HUDEP-2 (cell line): ENCODE results near the gene WDR46.
A peak's percentile ranks its signal among the peaks of the same experiment; 100 is the strongest.

Source experiments
- DNase-seq, 76 experiments: peaks; one replicate each; lab custom pipeline; 2025; ENCODE audit not compliant: unreplicated experiment in 76 of 76; lab: John Stamatoyannopoulos, UW

The WDR46 gene, protein sequence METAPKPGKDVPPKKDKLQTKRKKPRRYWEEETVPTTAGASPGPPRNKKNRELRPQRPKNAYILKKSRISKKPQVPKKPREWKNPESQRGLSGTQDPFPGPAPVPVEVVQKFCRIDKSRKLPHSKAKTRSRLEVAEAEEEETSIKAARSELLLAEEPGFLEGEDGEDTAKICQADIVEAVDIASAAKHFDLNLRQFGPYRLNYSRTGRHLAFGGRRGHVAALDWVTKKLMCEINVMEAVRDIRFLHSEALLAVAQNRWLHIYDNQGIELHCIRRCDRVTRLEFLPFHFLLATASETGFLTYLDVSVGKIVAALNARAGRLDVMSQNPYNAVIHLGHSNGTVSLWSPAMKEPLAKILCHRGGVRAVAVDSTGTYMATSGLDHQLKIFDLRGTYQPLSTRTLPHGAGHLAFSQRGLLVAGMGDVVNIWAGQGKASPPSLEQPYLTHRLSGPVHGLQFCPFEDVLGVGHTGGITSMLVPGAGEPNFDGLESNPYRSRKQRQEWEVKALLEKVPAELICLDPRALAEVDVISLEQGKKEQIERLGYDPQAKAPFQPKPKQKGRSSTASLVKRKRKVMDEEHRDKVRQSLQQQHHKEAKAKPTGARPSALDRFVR

DNA sequence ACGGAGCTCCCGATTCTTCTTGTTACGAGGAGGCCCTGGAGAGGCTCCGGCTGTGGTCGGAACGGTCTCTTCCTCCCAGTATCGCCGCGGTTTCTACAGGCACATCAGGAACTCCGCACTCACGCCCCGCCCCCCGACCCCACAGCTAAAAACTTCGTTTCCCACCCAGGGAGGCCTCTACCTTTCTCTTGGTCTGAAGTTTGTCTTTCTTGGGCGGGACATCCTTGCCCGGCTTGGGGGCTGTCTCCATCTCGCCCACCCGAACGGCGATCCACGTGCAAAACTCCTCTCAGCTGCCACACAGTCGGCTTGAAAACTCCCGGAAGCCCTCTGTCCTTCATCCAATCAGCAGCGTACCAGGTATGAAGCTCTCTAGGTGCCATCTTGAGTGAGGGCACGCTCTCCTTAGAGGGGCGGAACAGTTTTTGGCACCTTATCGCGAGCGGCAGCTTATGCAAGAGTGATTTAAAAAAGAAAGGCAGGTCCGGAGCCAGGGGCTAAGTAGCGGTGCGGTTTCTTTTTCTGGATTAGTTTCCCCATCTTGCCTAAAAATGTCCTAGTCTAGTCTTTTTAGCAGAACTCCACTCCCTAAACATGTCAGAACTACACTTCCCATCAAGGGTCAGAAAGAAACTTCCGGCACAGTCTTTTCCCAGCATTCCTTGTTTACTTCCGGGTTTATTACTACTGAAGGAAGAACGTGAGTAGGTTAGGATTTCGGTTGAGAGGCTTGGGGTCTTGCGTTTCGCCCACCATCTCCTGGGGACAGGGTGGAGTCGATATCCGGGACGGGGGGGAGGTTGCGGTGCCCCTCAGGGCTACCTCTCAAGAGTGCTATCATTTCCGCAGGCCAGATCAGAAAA lies at the start of gene WDR46, which contains the start of gene PFDN6:
WDR46 (minus strand) TSS at position 319 of the 863 bp plus-strand sequence; CDS start at position 250, 69 bp downstream.
PFDN6 (plus strand) TSS at position 681 of the 863 bp plus-strand sequence. CDS start 256 bp downstream, outside the sequence.
- DNase-seq, result peak in 73 of 76 experiments; percentile 55 to 96 (median 82)

DNA sequence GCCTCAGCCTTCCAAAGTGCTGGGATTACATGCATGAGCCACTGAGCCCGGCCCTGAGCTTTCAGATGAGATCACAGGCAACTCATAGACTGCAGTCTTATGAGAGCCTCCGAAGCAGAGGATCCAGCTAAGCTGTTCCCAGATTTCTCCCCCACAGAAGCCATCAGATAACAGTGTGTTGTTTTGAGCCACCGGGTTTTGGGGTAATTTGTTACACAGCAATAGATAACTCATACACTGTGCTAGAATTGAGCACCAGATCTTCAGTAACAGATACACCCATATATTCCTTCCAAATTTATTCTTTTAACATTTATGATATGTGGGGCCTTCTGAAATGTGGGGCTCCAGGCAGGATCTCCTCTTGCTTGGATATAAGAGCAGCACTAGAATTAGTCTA lies 47.5 kb upstream of the WDR46 start:
- no peak for DNase-seq

DNA sequence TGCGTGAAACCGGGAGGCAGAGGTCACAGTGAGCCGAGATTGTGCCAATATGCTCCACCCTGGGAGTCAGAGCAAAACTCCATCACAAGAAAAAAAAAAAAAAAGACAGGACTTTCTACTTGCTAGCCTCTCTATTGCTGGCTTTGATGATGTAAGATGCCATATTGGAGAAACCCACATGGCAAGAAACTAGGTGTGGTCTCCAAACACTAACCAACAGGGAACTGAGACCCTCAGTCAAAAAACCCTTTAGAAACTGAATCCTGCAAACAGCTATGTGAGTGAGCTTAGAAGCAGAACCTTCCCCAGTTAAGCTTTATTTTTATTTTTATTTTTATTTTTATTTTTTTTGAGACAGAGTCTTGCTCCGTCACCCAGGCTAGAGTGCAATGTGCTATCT lies 46.9 kb upstream of the WDR46 start:
- DNase-seq, result no peak

DNA sequence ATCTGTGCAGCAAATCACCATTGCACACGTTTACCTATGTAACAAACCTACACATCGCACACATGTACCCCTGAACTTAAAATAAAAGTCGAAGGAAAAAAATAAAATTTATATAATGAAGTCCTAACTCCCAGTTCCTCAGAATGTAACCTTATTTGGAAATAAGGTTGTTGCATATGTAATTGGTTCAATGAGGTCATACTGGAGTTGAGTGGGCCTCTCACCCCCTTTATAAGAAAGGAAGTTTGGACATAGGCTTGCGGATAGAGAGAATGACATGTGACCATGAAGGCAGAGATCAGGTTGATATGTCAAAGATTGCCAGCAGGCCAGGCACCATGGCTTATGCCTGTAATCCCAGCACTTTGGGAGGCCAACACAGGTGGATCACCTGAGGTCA lies 44.6 kb upstream of the WDR46 start:
- DNase-seq, result no peak

DNA sequence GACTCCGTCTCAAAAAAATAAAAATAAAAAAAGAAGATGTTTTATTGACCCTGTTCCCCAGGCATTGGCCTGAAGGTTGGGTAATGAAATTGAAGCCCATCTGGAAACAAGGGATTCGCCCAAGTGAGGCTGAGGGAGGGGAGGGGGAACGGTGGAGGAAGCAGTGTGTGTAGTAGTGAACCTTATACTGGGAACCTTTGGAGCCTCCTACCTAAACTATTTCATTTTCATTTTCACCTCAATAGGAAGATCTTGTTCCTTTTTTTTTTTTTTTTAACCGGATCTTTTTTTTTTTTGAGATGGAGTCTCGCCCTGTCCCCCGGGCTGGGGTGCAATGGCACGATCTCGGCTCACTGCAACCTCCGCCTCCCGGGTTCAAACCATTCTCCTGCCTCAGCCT lies 41.7 kb upstream of the WDR46 start:
- no peak for DNase-seq

DNA sequence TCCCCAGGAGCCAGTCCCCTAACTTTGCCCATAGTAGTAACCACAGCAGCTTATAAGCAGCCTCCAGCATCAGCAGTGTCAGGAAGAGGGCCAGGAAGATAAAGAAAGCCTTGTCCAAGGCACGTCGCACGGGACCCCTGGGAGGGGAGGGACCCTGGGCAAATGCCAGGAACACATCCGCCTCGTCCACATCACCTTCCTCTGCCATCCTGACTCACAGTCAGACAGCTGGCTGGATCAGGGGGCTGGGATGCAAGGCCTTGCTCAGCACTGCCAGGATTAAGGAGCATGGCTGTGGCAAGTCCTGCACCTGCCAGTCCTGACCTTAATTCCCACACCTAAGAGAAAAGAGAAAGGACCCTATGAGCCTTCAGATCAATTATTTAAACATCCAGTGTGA lies 40.0 kb upstream of the WDR46 start:
- DNase-seq, result no peak

DNA sequence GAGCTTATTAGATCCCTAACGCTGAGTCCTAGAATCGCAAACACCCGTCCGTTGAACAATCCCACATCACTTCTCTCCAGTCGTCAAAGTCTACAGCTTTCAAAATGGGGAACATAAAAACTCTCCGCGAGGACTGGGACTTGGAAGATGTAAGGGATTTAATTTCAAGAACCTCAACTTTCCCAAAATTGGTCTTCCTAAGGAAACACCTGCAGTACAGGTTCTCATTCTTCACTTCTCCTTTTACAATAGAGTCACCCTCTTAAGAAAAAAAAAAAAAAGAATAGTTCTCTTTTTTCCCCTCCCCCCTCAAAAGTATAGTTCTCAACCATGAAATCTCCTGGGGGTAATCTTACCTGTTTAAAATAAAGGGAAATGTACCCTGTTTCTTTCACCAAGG lies 35.1 kb upstream of the WDR46 start:
- DNase-seq, result no peak

DNA sequence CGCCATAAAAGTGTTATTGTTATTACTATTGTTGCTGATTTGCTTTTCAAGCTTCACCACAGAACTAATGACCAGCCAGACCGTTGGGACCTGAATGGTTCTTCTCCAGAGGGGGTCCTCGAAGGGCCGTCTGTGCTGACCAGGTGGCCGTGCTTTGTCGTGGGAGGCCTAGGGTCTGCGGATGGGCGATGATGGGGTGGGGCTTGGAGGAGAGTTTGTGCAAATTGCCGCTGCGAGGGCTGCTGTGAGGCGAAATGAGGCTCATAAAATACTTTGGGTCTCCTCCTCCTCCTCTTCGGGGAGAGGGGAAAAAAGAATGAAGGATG lies 34.5 kb upstream of the WDR46 start:
- DNase-seq, result no peak

DNA sequence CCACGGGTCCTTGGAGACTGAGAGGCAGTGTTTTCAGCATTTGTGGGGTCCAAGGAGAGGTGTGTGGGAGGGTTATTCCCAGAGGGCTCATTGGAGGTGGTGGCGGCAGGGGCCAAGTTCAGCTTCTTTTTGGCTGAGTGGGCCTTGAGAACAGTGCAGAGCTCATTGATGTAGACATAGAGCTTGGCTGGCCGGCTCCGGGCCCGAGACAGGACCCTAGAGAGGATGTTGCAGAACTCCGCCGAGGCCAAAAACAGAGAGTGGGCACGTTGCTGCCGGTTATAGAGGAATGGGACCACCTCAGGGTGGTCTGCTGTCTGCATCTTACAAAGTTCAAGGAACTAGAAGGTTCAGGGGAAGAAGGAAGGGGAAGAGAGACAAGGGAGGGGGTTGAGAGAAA lies 32.2 kb upstream of the WDR46 start:
- DNase-seq, result no peak

DNA sequence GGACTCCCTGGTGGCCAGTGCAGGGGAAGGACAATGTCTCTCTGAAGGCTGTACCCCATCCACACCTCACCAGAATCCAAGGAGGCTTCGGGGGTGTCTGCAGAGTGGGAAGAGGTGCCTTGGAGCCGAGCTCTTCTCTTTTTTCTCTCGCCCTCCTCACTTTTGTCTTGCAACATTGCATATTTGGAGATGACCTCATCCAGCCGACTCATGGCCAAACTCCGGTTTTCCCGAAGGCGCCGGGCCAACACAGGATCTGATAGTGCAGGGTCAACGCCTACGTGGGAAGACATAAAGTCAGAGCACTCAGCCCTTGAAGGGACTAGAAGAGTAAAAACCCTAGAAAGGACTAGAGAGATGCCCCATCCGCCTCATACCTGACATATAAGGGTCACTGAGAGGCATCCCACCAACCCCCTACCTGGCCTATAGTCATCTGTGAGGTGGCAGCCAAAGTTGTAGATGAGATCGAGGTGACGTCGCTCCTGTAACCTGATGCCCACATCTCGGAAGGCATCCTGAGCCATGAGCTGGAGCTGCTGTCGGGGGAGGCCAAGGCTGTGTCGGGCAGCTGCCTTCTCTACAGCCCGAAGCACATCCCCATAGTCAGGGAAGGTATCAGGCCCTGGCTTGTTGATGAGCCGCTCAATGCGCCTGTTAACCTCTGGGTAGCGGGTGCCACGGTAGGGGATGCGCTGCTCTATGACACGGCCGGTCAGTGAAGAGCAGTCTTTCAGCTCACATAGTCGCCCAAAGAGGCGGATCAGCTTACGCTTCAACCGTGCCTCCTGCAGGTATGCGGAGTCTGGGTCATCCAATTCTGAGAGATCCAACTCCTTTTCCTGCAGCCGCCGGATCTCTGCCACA lies 31.5 kb upstream of the WDR46 start:
- peak in 1 of 76 experiments; percentile 30 for DNase-seq

DNA sequence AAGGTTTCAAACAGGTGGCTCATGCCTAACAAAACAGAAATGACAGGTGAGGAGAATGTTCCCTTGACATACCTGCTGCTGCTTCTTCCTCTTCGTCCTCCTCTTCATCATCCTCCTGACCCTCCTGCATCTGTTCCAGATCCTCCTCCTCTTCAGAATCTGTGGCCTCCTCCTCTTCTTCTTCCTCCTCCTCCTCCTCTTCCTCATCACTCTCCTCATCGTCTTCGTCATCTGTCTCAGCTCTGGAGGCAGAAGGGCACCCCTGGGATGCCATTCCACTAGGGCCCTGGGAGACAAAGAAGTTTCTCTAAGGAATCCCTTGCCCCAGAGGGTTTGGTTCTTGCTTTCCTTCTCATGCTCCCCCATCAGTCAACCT lies 30.9 kb upstream of the WDR46 start:
- DNase-seq, result no peak

DNA sequence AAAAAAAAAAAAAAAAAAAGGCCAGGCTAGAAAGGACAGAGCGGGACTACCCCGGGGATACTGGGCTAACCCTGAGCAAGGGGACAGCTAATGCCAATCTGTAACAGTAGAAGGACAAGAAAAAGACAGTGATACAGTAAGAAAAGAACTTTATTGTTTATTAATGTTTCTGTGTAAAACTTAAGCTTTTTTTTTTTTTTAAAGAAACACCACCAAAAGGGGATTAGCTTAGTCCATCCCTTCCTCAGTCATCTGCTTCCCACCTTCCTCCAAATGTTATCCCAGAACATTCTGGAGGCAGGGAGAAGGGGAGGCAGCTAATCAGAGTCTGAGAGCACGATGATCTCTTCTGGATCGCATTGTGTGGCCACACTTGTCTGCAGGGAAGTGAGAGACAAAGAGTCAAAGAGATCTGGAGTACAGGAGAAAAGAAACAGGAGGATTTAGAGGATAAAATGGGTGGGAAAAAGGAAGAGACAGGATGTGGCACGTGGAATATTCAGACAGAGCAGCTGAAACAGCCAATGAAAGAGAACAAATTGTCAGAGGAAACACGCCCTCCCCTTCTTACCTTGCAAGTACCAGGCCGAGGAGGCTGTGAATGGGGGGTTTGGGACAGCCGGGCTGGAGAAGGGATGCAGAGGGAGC lies 29.5 kb upstream of the WDR46 start:
- no peak for DNase-seq

DNA sequence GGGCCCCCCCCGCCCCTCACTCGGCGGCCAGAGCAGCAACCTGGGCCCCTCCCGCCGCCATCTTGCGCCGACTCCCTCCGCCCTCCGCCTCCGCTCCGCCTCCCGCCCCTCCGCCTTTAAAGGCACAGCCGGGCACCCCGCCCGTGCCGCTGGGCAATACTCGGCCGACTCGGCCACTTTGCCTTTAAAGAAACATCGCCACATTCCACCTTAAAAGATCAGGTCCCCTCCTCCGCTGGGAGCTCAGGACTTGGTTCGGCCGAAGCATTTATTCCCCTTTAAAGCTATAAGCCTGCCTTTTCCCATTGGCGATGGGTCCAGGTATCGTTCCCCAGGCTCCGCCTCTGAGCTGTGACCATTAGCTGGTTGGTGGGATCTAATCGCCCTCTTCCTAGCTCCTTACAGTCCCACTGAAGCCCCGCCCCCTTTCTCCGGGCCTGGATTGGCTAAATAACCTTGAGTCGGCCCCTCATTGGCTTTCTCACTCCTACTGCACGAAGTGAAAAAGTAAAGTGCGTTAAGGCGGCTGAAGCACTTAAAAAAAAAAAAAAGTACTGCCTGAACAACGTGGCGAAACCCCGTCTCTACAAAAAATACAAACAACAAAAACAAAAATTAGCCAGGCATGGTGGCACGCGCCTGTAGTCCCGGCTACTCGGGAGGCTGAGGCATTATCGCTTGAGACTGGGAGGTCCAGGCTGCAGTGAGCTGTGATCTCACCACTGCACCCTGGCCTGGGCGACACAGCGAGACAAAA lies 28.8 kb upstream of the WDR46 start, which contains the start of gene ZBTB22:
ZBTB22 (minus strand) TSS at position 76 of the 757 bp plus-strand sequence. CDS start 828 bp downstream, outside the sequence.
- peak in 75 of 76 experiments; percentile 89 to 100 (median 98) for DNase-seq

DNA sequence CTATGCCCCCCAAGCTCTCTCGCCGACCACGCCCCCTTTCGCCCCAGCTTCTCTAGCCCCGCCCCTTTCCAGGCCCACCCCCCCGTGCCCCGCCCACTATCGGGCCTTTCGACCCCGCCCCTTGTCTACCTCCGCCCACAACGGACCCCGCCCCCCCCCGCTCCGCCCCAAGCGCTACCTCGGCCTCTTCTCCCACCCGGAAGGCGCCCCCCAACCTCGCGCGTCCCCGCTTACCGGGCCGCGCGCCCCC lies 28.3 kb upstream of the WDR46 start:
- peak in 15 of 76 experiments; percentile 47 to 90 (median 80) for DNase-seq

DNA sequence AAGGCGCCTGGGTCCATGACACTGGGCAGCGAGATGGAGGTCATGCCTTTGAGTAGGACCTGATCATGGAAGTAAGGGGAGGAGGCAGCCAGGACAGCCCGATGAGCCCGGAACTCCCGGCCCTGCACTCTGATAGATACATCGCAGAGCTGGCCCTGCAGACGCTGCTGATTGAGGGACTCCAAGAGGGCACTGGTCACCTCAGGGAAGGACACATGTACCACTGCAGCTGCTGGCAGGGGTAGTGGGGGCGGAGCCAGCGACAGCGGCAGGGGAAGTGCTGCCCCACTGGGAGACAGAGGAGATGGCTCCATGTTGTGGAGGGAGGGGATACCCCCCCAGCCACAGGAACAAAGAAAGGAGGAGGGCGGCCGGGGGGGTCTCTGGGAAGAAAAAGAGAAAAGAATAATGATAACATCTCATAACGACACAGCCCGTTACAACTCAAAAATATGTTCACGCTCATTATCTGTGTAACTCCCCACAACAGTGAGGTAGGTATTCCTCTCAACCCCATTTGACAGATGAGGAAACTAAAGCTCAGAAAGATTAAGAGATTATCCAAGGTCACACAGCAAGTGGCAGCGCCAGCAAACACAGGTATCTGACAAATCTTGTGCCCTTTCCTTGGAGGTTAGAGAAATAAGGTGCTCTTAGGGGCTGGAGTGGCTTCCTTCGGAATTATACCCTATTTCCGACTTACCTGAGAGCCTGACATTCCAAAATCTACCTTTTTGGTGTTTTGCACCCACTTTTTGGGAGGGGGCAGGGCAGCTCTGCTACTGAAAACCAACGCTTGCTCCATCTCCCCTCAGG lies 27.8 kb upstream of the WDR46 start:
- peak in 3 of 76 experiments; percentile 3 to 41 (median 11) for DNase-seq

DNA sequence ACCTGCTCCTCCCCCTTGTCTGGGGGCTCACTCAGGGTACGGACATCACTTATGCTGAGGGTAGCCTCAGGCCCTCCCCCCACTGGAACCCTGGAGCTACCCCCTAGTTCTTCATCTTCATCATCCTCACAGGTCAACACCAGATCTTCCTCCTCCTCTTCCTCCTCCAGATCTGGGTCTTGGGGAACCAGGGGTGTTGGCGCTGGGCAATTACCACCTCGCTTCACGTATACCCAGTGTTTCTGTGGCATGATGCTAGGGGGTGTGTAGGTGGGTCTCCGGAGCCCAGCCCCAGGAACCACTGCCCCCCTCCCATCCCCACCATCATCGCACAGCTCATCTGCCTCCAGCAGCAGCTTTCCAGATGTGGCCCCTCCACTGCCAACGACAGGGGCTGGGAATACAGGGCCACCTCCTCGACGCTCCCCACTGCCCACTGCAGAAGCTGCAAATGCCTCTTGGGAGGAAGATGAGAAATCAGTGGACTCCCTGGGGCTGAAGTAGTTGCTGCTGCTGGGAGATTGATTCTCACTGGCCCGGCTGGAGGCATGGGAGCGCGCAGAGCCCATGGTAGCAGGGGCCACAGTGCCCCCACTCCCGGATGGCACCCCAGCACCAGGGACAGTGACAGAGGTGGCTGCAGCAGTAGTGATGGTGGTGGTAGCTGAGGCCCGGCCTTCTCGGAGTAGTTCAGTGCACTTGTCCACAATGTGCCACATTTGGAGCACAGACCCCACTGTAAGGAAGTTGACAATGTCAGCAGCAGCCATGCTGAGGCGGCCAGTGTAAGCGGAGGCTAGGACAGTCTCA lies 27.0 kb upstream of the WDR46 start:
- no peak for DNase-seq

DNA sequence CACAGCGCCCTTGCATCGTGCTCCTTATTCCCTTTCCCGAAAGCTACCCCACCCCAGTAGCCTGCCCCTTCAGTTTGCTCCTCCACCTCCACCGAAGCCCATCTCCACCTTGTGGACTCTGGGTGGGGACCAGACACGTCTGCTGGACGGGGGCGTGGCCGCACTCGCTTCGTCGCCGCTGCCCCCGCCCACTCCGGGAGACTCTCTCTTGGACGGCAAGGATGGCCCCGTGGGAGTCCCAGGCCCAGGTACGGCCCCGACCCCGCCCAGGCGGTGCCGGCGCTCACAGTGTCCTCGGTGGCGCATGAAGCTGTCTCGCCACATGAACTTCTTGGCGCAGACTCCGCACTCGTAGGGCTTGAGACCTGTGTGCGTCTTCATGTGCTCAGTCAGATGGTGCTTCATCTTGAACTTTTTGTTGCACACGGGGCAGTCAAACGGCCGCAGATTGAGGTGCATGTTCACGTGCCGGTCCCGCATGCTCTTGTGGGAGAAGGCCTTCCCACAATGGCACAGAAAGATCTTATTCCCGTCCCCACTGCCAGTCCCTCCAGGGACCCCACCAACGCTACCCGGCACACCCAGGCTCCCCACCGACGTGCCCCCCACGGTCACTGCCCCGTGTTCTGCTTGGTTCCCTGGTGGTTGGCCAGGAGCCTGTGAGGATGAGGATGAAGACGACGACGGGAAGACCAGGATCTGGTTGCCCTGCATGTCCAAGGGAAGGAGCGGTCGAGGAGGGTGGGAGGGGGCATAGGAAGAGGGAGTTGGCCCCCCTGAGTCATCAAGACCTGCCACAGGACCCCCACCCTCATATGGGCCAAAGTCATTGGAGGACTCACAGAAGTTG lies 26.1 kb upstream of the WDR46 start:
- DNase-seq, result peak in 16 of 76 experiments; percentile 10 to 50 (median 30)
